IMR-90 (cell line): ENCODE data around the gene SSR4. TPM values are rescaled to one million over a fixed set of nuclear protein-coding genes. Genes with fewer than 3 reads are reported as not detected.

Source experiments
- ATAC-seq: fragments of 200-7000 bp; cut with Tn5 transposase; 2 replicates; pipeline ENCODE4 v1.9.1; 2020; ENCODE audit warnings: low read depth, mild to moderate bottlenecking, moderate library complexity
- Bru-seq: library from RNA; stranded (reverse); fragments of 400-500 nt; gene quantifications from one replicate; lab custom pipeline; 2021; lab: Mats Ljungman, UMichigan
- BruChase-seq, 2 experiments: library from RNA; stranded (reverse); fragments of 400-500 nt; gene quantifications; one replicate each; lab custom pipeline; 2021; lab: Mats Ljungman, UMichigan
- BruUV-seq: library from RNA; stranded (reverse); fragments of 400-500 nt; replicated peaks from 2 replicates; lab custom pipeline; 2021; lab: Mats Ljungman, UMichigan
- CTCF ChIA-PET: fragments of 300-600 bp; formaldehyde crosslinking; extraction: SDS; loops from one replicate; lab custom pipeline; 2021; ENCODE audit warnings: antibody characterized with exemption; lab: Yijun Ruan, JAX
- POLR2A ChIA-PET: fragments of 300-600 bp; sonication (Branson Sonifier 250); formaldehyde crosslinking; loops from one replicate; lab custom pipeline; 2022; ENCODE audit warnings: antibody characterized with exemption; ENCODE audit not compliant: unreplicated experiment; lab: Charles Lee
- DNase-seq: peaks from one replicate; pipeline ENCODE4 v3.0.0; 2013
- H2AFZ ChIP-seq: replicated peaks from 2 replicates; pipeline ENCODE3; 2013; ENCODE audit warnings: low read length, mild to moderate bottlenecking; ENCODE audit not compliant: poor library complexity
- H2AK5ac ChIP-seq: 2 replicates; pipeline ENCODE4 v1.6.1; 2013; ENCODE audit warnings: low read depth, low read length, inconsistent platforms
- H2AK9ac ChIP-seq: replicated peaks from 2 replicates; pipeline ENCODE3; 2013; ENCODE audit warnings: mild to moderate bottlenecking, low read depth, low read length, moderate library complexity; ENCODE audit not compliant: poor library complexity
- H2BK120ac ChIP-seq: 2 replicates; pipeline ENCODE4 v1.6.1; 2013; ENCODE audit warnings: low read depth, low read length, inconsistent platforms
- H2BK15ac ChIP-seq: 3 replicates; pipeline ENCODE4 v1.6.1; 2013; ENCODE audit warnings: low read depth, low read length, inconsistent platforms
- H2BK20ac ChIP-seq: 2 replicates; pipeline ENCODE4 v1.6.1; 2013; ENCODE audit warnings: low read depth, mild to moderate bottlenecking, inconsistent platforms, low read length, moderate library complexity
- H2BK5ac ChIP-seq: 2 replicates; pipeline ENCODE4 v1.6.1; 2013; ENCODE audit warnings: mild to moderate bottlenecking, low read depth, low read length, inconsistent platforms; ENCODE audit not compliant: poor library complexity, severe bottlenecking
- H3K14ac ChIP-seq: replicated peaks from 2 replicates; pipeline ENCODE4 v1.6.1; 2013; ENCODE audit warnings: low read depth, low read length, inconsistent platforms
- H3K18ac ChIP-seq: 2 replicates; pipeline ENCODE4 v1.6.1; 2013; ENCODE audit warnings: low read depth, low read length, control low read depth
- H3K23ac ChIP-seq: 2 replicates; pipeline ENCODE4 v1.6.1; 2013; ENCODE audit warnings: low read depth, low read length, inconsistent platforms
- H3K27ac ChIP-seq: 2 replicates; pipeline ENCODE4 v1.5.1; 2013; ENCODE audit warnings: mild to moderate bottlenecking, control low read depth, low read length; ENCODE audit not compliant: insufficient read depth
- H3K27me3 ChIP-seq: 2 replicates; pipeline ENCODE4 v1.6.1; 2013; ENCODE audit warnings: low read length; ENCODE audit not compliant: control insufficient read depth, insufficient read depth
- H3K36me3 ChIP-seq: 2 replicates; pipeline ENCODE4 v1.6.1; 2013; ENCODE audit warnings: low read length, mixed read lengths; ENCODE audit not compliant: control insufficient read depth, insufficient read depth
- H3K4ac ChIP-seq: 2 replicates; pipeline ENCODE4 v1.6.1; 2013; ENCODE audit warnings: low read depth, low read length, inconsistent platforms
- H3K4me1 ChIP-seq: 2 replicates; pipeline ENCODE4 v1.6.1; 2013; ENCODE audit warnings: low read length, mixed read lengths; ENCODE audit not compliant: control insufficient read depth, insufficient read depth
- H3K4me2 ChIP-seq: 2 replicates; pipeline ENCODE4 v1.6.1; 2013; ENCODE audit warnings: low read depth, mild to moderate bottlenecking, control low read depth, low read length, moderate library complexity
- H3K4me3 ChIP-seq: 2 replicates; pipeline ENCODE4 v1.5.1; 2013; ENCODE audit warnings: low read depth, mild to moderate bottlenecking, control low read depth, low read length, moderate library complexity; ENCODE audit not compliant: insufficient read depth
- H3K56ac ChIP-seq: 2 replicates; pipeline ENCODE4 v1.6.1; 2013; ENCODE audit warnings: low read length, inconsistent platforms; ENCODE audit not compliant: insufficient read depth; ENCODE audit errors: extremely low read depth
- H3K79me1 ChIP-seq, 2 experiments: 2 replicates each; pipeline ENCODE4 v1.6.1; 2013; ENCODE audit warnings: low read length in 2 of 2, inconsistent platforms in 1 of 2, low read depth in 1 of 2
- H3K9ac ChIP-seq: 2 replicates; pipeline ENCODE4 v1.6.1; 2013; ENCODE audit warnings: low read depth, low read length, control low read depth
- H3K9me1 ChIP-seq: 2 replicates; pipeline ENCODE4 v1.6.1; 2013; ENCODE audit warnings: low read length, inconsistent platforms; ENCODE audit not compliant: insufficient read depth
- H3K9me3 ChIP-seq: 2 replicates; pipeline ENCODE4 v1.6.1; 2013; ENCODE audit warnings: low read length; ENCODE audit not compliant: control insufficient read depth, insufficient read depth
- H4K20me1 ChIP-seq: 2 replicates; pipeline ENCODE4 v1.6.1; 2013; ENCODE audit warnings: low read length, inconsistent platforms; ENCODE audit not compliant: insufficient read depth
- H4K5ac ChIP-seq: 2 replicates; pipeline ENCODE4 v1.6.1; 2013; ENCODE audit warnings: mild to moderate bottlenecking, low read depth, low read length, control low read depth
- H4K8ac ChIP-seq, 2 experiments: 2 replicates each; pipeline ENCODE4 v1.6.1; 2013; ENCODE audit warnings: low read depth in 2 of 2, low read length in 2 of 2, control low read depth in 1 of 2, inconsistent platforms in 1 of 2
- H4K91ac ChIP-seq: 2 replicates; pipeline ENCODE4 v1.6.1; 2013; ENCODE audit warnings: low read depth, low read length, inconsistent platforms; ENCODE audit not compliant: insufficient read depth
- CEBPB ChIP-seq: IDR thresholded peaks from 2 replicates; pipeline ENCODE4 v1.6.1; 2012; ENCODE audit warnings: low read depth, low read length, improper control_type of control experiment
- CHD1 ChIP-seq: IDR thresholded peaks from 2 replicates; pipeline ENCODE4 v1.6.1; 2012; ENCODE audit warnings: low read depth, low read length, improper control_type of control experiment
- FOS ChIP-seq: fragments of 150-350 bp; IDR thresholded peaks from 2 replicates; pipeline ENCODE4 v1.6.1; 2016; ENCODE audit warnings: low read depth, low read length
- MAZ ChIP-seq: IDR thresholded peaks from 2 replicates; pipeline ENCODE4 v1.6.1; 2012; ENCODE audit warnings: low read depth, mild to moderate bottlenecking, low read length, improper control_type of control experiment, moderate library complexity, borderline replicate concordance
- NFE2L2 ChIP-seq: fragments of 150-350 bp; IDR thresholded peaks from 2 replicates; pipeline ENCODE4 v1.6.1; 2016; ENCODE audit warnings: low read depth, mild to moderate bottlenecking, low read length
- POLR2A ChIP-seq: IDR thresholded peaks from 2 replicates; pipeline ENCODE4 v1.6.1; 2012; ENCODE audit warnings: mild to moderate bottlenecking, low read depth, low read length
- RAD21 ChIP-seq: IDR thresholded peaks from 2 replicates; pipeline ENCODE4 v1.6.1; 2012; ENCODE audit warnings: low read length, improper control_type of control experiment
- RCOR1 ChIP-seq: IDR thresholded peaks from 2 replicates; pipeline ENCODE4 v1.6.1; 2012; ENCODE audit warnings: mild to moderate bottlenecking, low read length, improper control_type of control experiment; ENCODE audit not compliant: insufficient replicate concordance
- RFX5 ChIP-seq: IDR thresholded peaks from 2 replicates; pipeline ENCODE4 v1.8.0; 2012; ENCODE audit warnings: low read depth, mild to moderate bottlenecking, low read length, moderate library complexity
- SMC3 ChIP-seq: fragments of 150-350 bp; IDR thresholded peaks from 2 replicates; pipeline ENCODE4 v1.6.1; 2016; ENCODE audit warnings: low read depth, mild to moderate bottlenecking, antibody characterized with exemption, low read length, moderate library complexity
- WGBS, 2 experiments: methylation state at CpG; one replicate each; pipeline versions ENCODE4 v1.1.5 to v1.1.7; 2013; ENCODE audit warnings: missing lambda C conversion rate in 2 of 2; ENCODE audit not compliant: insufficient read length in 1 of 2; ENCODE audit errors: extremely low coverage in 2 of 2; 5-methylcytosine and 5-hydroxymethylcytosine counted together
- dilution Hi-C: fragments of 300-500 bp; cut with HindIII; formaldehyde crosslinking; loops from one replicate; pipeline ENCODE4 v1.14.3; 2018; ENCODE audit warnings: low sequenced_read_pairs; ENCODE audit not compliant: unreplicated experiment
- in situ Hi-C: fragments of 300-500 bp; cut with MboI; formaldehyde crosslinking; loops from 3 replicates; pipeline ENCODE4 v1.14.3; 2019; ENCODE audit warnings: low sequenced_read_pairs, inconsistent platforms, mixed read lengths
- intact Hi-C: fragments of 100-400 bp; cut with micrococcal nuclease; formaldehyde crosslinking; loops from 2 replicates; pipeline ENCODE4 v1.10.0; 2022
- long read RNA-seq: library from polyadenylated mRNA; unstranded; transcript quantifications from one replicate; pipeline ENCODE4 v2.0.0, GENCODE V29; 2021; ENCODE audit not compliant: unreplicated experiment
- polyA plus RNA-seq, 3 experiments: library from polyadenylated mRNA; depleted of rRNA; stranded (reverse); fragments of >200 nt; gene quantifications; 2 replicates each; pipeline ENCODE4 v1.2.3, GENCODE V29; 2012; ENCODE audit warnings: low replicate concordance in 1 of 3
- total RNA-seq: library from RNA; depleted of rRNA; stranded (reverse); fragments of >200 nt; gene quantifications from 2 replicates; pipeline ENCODE4 v1.2.3, GENCODE V29; 2012; rRNA removed
- TF ChIP-seq, protein P1 (sequence below): fragments of 150-350 bp; IDR thresholded peaks from 2 replicates; pipeline ENCODE4 v1.6.1; 2017; ENCODE audit warnings: mild to moderate bottlenecking, antibody characterized with exemption, low read length, low read depth
- TF ChIP-seq, protein P2 (sequence below): conservative IDR thresholded peaks from 2 replicates; pipeline ENCODE4 v1.5.1; 2012; ENCODE audit warnings: mild to moderate bottlenecking, low read depth, low read length, improper control_type of control experiment

The SSR4 gene
- 118 and 141 TPM in 2 replicates for total RNA-seq
- 480 and 481 TPM in 2 replicates for polyA plus RNA-seq (2012; rRNA removed)
- 329 and 598 TPM in 2 replicates for polyA plus RNA-seq (2012; cell fraction: cytosol; rRNA removed)
- polyA plus RNA-seq (2012; cell fraction: nucleus; rRNA removed; ENCODE audit: low replicate concordance): 171 and 243 TPM in 2 replicates
- percentile 68 among the genes with signal in this experiment for Bru-seq, nascent RNA
- BruChase-seq, experiment 1, labeled RNA remaining after a 6-hour chase: percentile 70 among the genes with signal in this experiment
- percentile 55 among the genes with signal in this experiment for BruChase-seq, experiment 2, labeled RNA remaining after a 2-hour chase
- long read RNA-seq, transcript SSR4-203 (6 exons, 643 nt): major isoform, 140 of 181 reads
- long read RNA-seq, partial matches to known transcripts: 32 of 181 reads
- long read RNA-seq, other reads (novel, unspliced or antisense): 7 of 181 reads

DNA sequence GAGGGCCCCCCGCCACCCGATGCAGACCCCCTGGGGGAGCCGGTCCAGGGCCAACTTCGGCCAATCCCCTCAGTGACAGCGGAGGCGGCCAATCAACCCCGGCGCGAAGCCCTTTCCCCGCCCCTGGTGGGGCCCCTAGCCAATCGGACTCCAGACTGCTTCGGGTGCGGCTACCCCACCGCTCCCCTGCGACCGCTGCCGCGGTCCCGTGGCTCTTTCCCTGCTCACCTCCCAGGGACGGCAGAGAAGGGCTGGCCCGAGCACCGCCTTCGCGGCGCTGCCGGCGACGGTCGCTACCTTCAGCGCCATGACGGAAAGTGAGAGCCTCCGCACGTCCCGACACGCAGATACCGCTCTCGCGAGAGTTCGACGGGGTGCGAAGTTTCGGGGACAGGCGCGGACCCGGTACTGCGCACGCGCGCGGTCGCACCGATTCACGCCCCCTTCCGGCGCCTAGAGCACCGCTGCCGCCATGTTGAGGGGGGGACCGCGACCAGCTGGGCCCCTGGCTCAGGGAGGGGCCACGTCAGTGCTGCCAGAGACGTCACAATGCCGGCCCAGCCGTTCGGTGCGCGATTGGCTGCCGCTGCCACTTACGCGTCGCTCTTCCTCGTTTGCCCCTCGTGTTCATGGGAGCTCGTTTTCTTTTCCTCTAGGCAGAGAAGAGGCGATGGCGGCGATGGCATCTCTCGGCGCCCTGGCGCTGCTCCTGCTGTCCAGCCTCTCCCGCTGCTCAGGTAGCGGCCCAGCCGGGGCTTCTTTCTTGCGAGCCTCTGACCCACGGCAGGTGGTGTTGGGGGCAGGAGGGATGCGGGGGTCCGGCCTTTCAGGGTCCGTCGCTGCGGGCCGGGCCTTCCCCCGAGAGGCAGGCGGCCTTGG, at the start of gene SSR4, which contains the start of gene IDH3G:
Gene SSR4, plus strand, starts transcription at position 651 of the 879 bp plus-strand sequence. Its CDS starts 20 bp downstream, at position 671.
Gene IDH3G, minus strand, starts transcription at position 358 of the 879 bp plus-strand sequence. Its CDS starts 49 bp downstream, at position 309.
- H4K5ac ChIP-seq: peak within 1 kb of the TSS; percentile 93
- ATAC-seq (peak; percentile 92), DNase-seq (peak; percentile 93)
- H2BK20ac ChIP-seq: no peak within 1 kb of the TSS
- peak within 1 kb of the TSS; percentile 99 for H3K4ac ChIP-seq
- peak within 1 kb of the TSS; percentile 95; the same call in 1 of the 2 replicates for H3K23ac ChIP-seq
- BruUV-seq: no TSS peak
- peak within 1 kb of the TSS; percentile 94 for H3K4me3 ChIP-seq
- peak within 1 kb of the TSS; percentile 87 for H2BK120ac ChIP-seq
- peaks cover 6% of the 10 kb centered on the region; the same call in 1 of the 2 replicates for H3K9me1 ChIP-seq
- H3K9me3 ChIP-seq: no peaks in the 10 kb centered on the region; the same call in 1 of the 2 replicates
- peaks cover 21% of the 10 kb centered on the region for H3K36me3 ChIP-seq
- peak within 1 kb of the TSS; percentile 85 for H2AK5ac ChIP-seq
- intact Hi-C loops (loop anchor here (5.0 kb wide), 1 partner anchor 133 kb away; the partner anchor contains the start of gene ARHGAP4), dilution Hi-C loops (no loop called here), in situ Hi-C loops (no loop called here)
- H4K91ac ChIP-seq: peak within 1 kb of the TSS; percentile 93
- peak within 1 kb of the TSS; percentile 94 for H2AK9ac ChIP-seq
- H3K4me1 ChIP-seq: peaks cover 4% of the 10 kb centered on the region; the same call in 1 of the 2 replicates
- POLR2A ChIA-PET: interaction anchor here (0.5 to 1.1 kb wide), 2 partner anchors 134 to 798 kb away, joined by 3 to 4 read pairs; no protein-coding TSS in a partner anchor
- peak within 1 kb of the TSS; percentile 99 for H2AFZ ChIP-seq
- WGBS, 2 experiments: 24% methylated on average over 60 of the region's 92 CpGs; no CpG with 5 or more reads in 1 of the 2 experiments
- H3K9ac ChIP-seq: peak within 1 kb of the TSS; percentile 97
- H2BK5ac ChIP-seq: peak within 1 kb of the TSS; percentile 99
- H3K27ac ChIP-seq: peak within 1 kb of the TSS; percentile 99
- H4K20me1 ChIP-seq: 0 out of 2 replicates have a peak, but pooled peaks cover 6% of the 10 kb centered on the region
- CTCF ChIA-PET: interaction anchor here (1.4 kb wide), 1 partner anchor 130 kb away, joined by 3 read pairs; no protein-coding TSS in a partner anchor
- peaks cover 4 to 38% of the 10 kb centered on the region in 2 experiments for H3K79me1 ChIP-seq
- peak within 1 kb of the TSS; percentile 75 for H3K4me2 ChIP-seq
- H3K14ac ChIP-seq: peak within 1 kb of the TSS; percentile 99
- H4K8ac ChIP-seq: peak within 1 kb of the TSS; percentile 83 to 92
- no peak within 1 kb of the TSS; the same call in 2 of the 3 replicates for H2BK15ac ChIP-seq
- no peaks in the 10 kb centered on the region for H3K27me3 ChIP-seq
- H3K18ac ChIP-seq: peak within 1 kb of the TSS; percentile 90
- peak within 1 kb of the TSS; percentile 96 for H3K56ac ChIP-seq
- TF ChIP-seq CEBPB: no peak
- TF ChIP-seq, protein P1, sequence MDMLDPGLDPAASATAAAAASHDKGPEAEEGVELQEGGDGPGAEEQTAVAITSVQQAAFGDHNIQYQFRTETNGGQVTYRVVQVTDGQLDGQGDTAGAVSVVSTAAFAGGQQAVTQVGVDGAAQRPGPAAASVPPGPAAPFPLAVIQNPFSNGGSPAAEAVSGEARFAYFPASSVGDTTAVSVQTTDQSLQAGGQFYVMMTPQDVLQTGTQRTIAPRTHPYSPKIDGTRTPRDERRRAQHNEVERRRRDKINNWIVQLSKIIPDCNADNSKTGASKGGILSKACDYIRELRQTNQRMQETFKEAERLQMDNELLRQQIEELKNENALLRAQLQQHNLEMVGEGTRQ: no peak
- peak; percentile 63; the same call in 1 of the 2 replicates for TF ChIP-seq MAZ
- no peak for TF ChIP-seq RFX5
- no peak for TF ChIP-seq CHD1
- TF ChIP-seq, protein P2, sequence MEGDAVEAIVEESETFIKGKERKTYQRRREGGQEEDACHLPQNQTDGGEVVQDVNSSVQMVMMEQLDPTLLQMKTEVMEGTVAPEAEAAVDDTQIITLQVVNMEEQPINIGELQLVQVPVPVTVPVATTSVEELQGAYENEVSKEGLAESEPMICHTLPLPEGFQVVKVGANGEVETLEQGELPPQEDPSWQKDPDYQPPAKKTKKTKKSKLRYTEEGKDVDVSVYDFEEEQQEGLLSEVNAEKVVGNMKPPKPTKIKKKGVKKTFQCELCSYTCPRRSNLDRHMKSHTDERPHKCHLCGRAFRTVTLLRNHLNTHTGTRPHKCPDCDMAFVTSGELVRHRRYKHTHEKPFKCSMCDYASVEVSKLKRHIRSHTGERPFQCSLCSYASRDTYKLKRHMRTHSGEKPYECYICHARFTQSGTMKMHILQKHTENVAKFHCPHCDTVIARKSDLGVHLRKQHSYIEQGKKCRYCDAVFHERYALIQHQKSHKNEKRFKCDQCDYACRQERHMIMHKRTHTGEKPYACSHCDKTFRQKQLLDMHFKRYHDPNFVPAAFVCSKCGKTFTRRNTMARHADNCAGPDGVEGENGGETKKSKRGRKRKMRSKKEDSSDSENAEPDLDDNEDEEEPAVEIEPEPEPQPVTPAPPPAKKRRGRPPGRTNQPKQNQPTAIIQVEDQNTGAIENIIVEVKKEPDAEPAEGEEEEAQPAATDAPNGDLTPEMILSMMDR: peak; percentile 28; the same call in 1 of the 2 replicates
- TF ChIP-seq RAD21: no peak
- TF ChIP-seq RCOR1: no peak
- TF ChIP-seq SMC3: no peak
- no peak for TF ChIP-seq FOS
- peak; percentile 73 for TF ChIP-seq POLR2A
- TF ChIP-seq NFE2L2: no peak
